ENCODE data around the gene ZEB1. TPM values are rescaled to one million over a fixed set of nuclear protein-coding genes. Genes with fewer than 3 reads are reported as not detected.

The ZEB1 gene
- total and polyA plus RNA-seq, 10 of the 15 experiments (the other 5 are each of a cell fraction or from before 2014, with no cell fraction given) = 10.4 to 35.6 (median 24.5) TPM

DNA sequence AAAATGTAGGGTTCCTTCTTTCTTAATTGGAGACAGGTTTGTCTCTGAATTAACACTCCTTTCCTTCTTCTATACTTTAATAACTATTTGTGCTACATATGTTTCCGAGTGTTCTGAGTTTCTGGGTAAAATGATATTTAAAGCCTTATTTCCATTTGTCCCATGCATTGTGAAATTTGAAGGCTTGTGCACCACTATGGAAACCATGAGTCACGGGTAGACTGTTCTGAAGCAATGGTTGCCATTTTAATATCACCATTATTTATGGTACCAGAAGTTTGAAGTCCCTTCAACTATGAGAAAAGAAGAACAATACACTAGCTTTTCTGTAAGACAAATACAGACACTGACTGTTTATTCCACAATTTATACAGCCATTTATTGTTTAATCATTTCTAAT, 44.7 kb upstream of the ZEB1 start (continued):
- TF ChIP-seq, protein P1, sequence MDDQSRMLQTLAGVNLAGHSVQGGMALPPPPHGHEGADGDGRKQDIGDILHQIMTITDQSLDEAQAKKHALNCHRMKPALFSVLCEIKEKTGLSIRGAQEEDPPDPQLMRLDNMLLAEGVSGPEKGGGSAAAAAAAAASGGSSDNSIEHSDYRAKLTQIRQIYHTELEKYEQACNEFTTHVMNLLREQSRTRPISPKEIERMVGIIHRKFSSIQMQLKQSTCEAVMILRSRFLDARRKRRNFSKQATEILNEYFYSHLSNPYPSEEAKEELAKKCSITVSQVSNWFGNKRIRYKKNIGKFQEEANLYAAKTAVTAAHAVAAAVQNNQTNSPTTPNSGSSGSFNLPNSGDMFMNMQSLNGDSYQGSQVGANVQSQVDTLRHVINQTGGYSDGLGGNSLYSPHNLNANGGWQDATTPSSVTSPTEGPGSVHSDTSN (IDR thresholded peaks at IDR 0.05; ENCODE audit: insufficient replicate concordance, low read depth, low read length) = no peak
- TF ChIP-seq NR2C2 (IDR thresholded peaks at IDR 0.05; ENCODE audit: borderline replicate concordance, control insufficient read depth, insufficient read length, low read depth) (no peak), ZNF384 (IDR thresholded peaks at IDR 0.05; ENCODE audit: borderline replicate concordance, low read depth, low read length) (no peak)

DNA sequence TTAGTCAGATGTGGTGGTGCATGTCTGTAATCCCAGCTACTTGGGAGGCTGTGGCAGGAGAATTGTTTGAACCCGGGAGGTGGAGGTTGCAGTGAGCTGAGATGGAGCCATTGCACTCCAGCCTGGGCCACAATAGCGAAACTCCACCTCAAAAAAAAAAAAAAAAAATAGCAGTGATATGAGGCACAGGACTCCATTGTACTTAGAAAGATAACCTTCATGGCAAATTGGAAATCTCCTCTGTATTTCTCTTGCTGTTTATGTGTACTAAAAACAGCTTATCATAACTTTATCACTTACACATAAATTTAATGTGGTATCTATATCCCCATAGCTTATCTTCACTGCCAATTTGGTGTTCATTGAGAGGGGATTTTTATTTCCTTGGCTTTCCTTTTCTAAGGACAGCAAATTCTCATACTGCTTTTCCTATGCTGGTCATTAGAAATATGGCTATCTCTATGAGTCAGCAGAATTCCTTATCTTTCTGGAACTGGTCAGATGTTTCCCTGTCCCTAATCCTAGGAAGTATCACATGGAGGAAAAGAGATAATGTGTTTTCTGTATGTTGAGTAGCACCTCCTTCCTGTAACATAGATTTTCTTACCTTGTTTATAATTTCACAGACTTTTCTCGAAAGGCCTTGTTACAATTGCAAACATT, 40.6 kb upstream of the ZEB1 start:
- Histone ChIP-seq H3K4me2 (ENCODE audit: control insufficient read depth, insufficient read depth) (no peak overlapping the region), H3K9me3 (replicated peaks; ENCODE audit: control insufficient read depth, insufficient read depth, low read length) (no peaks in the 10 kb centered on the region), H3K27me3 (replicated peaks in 1 of 2; ENCODE audit: control insufficient read depth in 2 of 2, insufficient read depth in 2 of 2, low read length in 1 of 2) (no peaks in the 10 kb centered on the region), H3K9ac (ENCODE audit: control insufficient read depth, insufficient read depth, low read length) (no peak overlapping the region), H4K20me1 (ENCODE audit: control insufficient read depth, insufficient read depth) (no peaks in the 10 kb centered on the region), H3K4me3 (no peak overlapping the region), H3K36me3 (ENCODE audit: control insufficient read depth in 2 of 2, insufficient read depth in 2 of 2, low read length in 1 of 2) (no peaks in the 10 kb centered on the region), H3K27ac (ENCODE audit: control insufficient read depth, insufficient read depth) (no peak overlapping the region), H3K79me2 (ENCODE audit: control insufficient read depth, insufficient read depth, low read length) (no peaks in the 10 kb centered on the region), H2AFZ (ENCODE audit: control insufficient read depth, low read depth, low read length) (no peak overlapping the region), H3K4me1 (ENCODE audit: control insufficient read depth, insufficient read depth, low read length) (no peaks in the 10 kb centered on the region)
- WGBS (ENCODE audit: insufficient coverage, insufficient replicate concordance, low lambda C conversion rate, missing lambda C conversion rate) = 97% methylated on average over 2 of the region's 3 CpGs
- ATAC-seq (no peak), DNase-seq (ENCODE audit: low read depth, low spot score) (no peak), FAIRE-seq (no peak)
- RAD21 ChIA-PET (ENCODE audit: unreplicated experiment) = no interaction called here
- BruUV-seq (replicated peaks) = no TSS peak
- POLR2A ChIA-PET = no interaction called here
- TF ChIP-seq, protein P2, sequence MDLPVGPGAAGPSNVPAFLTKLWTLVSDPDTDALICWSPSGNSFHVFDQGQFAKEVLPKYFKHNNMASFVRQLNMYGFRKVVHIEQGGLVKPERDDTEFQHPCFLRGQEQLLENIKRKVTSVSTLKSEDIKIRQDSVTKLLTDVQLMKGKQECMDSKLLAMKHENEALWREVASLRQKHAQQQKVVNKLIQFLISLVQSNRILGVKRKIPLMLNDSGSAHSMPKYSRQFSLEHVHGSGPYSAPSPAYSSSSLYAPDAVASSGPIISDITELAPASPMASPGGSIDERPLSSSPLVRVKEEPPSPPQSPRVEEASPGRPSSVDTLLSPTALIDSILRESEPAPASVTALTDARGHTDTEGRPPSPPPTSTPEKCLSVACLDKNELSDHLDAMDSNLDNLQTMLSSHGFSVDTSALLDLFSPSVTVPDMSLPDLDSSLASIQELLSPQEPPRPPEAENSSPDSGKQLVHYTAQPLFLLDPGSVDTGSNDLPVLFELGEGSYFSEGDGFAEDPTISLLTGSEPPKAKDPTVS (IDR thresholded peaks at IDR 0.05; ENCODE audit: low read depth, low read length) = no peak
- CTCF ChIA-PET = no interaction called here
- intact Hi-C loops (cut with micrococcal nuclease; ENCODE audit: unreplicated experiment) (no loop called here), in situ Hi-C loops (cut with MboI) (no loop called here)
- SMC1A ChIA-PET (ENCODE audit: uncharacterized antibody, unreplicated experiment) = interaction anchor here (0.7 kb wide), 1 partner anchor 159 kb away, joined by 3 read pairs; no protein-coding TSS in a partner anchor
